DLD1 (cell line): Measurements from ENCODE around the gene GRIK2.

Experiments
- in situ Hi-C: cut with HindIII; loops from 2 replicates; pipeline ENCODE4 v1.10.0; 2017; ENCODE audit warnings: low sequenced_read_pairs

GRIK2 gene

GRCh38 chr6:101537753-101538316 is 144.3 kb downstream of the GRIK2 start:
- in situ Hi-C loops: no loop called here

- in situ Hi-C loops: no loop called here
These were observed 146.2 kb downstream of the GRIK2 start for GRCh38 chr6:101539510-101540245.

DNA sequence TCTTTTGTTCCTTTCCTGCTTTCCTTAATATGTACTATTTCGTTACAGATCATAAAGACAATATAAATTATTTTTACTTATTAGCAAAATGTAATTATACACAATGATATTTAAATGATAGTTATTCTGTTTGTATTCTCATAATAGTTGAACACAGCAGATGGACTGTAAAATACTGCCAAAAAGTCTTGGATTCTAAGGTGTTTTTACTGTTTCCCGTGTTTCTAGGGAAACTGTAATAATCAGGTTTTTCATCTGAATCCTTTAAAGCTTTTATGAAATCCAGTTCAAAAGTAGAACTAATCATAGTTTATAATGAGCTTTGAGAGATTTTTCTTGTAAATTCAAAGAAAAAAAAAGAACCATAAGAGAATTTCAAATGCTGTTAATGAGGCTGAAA is 148.4 kb downstream of the GRIK2 start:
- in situ Hi-C loops: no loop called here

DNA sequence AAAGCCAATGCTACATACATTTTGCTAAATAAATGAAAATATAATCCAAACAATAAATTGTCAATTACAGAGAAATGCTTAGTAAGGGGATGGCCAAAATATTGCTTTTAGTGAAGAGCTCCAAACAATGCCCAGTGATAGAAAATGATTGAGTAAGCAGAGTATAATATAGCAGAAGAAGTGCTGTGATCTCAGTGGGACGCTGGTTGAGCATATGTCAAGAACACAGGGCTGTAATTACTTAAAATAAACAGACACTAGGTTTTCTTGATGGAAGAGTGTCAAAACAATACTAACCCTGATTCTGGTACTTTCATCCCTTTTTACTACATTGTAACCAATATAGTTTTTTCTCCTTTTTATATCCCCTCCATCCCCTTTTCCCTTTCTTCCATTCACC is 150.3 kb downstream of the GRIK2 start:
- in situ Hi-C loops: no loop called here

- in situ Hi-C loops: no loop called here
These were observed 150.8 kb downstream of the GRIK2 start for GRCh38 chr6:101544286-101544685.

DNA sequence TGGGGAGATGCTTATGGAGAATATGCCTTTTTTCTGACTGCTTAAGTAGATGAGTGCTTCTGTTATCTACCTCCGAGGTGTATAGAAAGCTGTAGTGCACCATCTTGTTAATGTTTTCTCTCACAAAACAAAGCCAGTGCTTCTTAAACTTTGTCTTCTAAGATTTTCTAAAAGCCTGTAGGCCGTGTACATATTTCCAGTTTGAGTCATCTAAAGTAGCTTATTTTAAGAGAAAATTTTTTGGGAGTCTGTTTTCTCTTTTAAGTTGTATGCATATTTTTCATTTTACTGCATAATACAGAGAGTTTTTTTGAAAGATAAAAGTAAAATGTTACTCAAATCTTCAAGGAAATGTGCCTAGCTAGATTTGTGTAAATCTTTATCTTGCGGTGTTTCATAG is 151.7 kb downstream of the GRIK2 start:
- in situ Hi-C loops: no loop called here

DNA sequence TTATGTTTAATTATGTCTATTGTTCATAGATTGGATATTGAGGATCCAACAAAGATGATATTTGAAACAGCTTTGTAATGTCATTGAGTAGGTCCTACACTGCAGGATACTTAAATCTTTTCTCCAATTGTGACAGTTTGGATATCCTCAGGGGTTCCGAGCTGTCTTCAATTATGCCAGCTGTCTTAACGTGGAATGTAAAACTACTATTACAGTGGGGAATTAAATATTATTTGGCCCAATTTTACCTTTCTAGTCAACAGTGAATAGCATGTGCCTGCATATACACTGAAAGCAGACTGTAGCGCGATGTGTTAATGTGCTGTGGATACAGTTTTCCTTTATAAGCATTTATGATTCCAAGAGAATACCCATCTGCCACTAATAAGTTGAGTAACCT is 156.9 kb downstream of the GRIK2 start:
- in situ Hi-C loops: no loop called here

DNA sequence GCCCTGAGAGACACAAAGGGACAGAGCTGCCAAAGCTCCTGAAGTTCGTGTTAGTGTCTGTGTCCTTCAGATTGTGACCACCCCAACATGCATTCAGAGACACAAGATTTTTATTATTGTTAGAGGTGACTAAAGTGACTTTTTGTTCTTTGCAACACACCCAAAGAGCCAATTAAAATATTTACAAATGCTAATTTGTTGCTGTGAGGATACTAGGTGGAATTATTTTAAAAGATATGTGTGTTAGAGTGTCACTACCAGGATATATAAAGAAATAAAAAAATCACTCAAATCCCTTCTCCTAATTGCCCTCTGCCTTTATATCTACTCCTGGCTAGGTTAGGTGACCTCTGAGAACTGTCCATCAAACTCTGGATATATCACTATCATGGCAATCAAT is 160.7 kb downstream of the GRIK2 start:
- in situ Hi-C loops: no loop called here

GRCh38 chr6:101558712-101559111 is 165.2 kb downstream of the GRIK2 start:
- in situ Hi-C loops: no loop called here

- in situ Hi-C loops: no loop called here
These were observed 179.1 kb downstream of the GRIK2 start for GRCh38 chr6:101572627-101573026.

DNA sequence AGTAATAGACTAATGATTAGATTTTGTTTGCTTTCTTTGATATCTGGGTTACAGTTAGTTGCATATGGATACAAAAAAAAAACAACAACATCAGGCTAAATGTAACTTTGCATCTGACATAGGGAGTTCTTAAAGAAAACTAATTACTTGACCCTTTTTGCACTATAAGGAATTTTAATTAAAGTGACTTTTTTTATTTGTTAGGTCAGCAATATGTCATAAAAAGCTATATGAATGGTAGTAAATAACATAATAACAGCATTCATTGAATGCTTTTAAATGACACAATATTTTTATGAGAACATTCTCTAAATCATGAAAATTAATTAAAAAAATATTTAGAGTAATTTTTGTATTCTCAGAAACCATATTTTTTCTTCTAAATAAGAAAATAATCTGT is 183.6 kb downstream of the GRIK2 start:
- in situ Hi-C loops: no loop called here

DNA sequence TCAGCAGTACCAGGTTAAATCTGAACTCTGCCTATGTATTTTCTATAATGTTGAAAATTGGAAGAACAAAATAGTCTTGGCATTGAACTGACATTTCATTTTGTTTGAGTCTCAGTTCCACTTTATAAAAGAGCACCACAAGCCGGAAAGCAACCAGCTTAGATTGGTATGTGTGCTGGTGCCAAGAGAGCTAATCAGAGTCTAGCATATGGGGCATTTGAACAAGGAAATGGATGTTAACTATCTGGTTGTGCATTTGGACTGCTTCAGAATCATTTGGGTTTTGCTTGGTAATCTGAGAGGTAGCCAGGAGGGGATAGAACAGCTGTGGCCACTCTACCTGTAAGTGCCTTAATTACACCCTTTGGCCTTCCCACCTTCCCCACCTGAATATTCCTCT is 184.8 kb downstream of the GRIK2 start:
- in situ Hi-C loops: no loop called here

- in situ Hi-C loops: no loop called here
These were observed 189.3 kb downstream of the GRIK2 start for GRCh38 chr6:101582792-101583191.

DNA sequence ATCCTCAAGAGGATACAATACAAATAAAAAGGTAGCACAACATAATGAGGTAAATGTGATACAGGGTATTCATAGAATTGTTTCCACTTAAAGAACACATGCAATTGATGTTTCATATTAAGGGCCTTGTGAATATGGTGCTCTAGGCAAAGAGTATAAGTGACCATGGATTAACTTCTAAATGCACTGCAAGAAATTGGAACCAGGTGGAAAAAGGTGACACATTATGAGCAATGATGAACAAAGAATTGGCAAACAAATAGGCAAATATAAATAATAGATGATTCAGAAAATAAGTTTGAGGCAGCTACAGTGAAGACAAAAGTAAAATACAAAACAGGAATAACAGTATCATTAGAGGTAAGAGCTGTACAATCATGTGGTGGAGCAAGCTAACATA is 192.0 kb downstream of the GRIK2 start:
- in situ Hi-C loops: no loop called here

- in situ Hi-C loops: no loop called here
These were observed 194.8 kb downstream of the GRIK2 start for GRCh38 chr6:101588343-101588742.

DNA sequence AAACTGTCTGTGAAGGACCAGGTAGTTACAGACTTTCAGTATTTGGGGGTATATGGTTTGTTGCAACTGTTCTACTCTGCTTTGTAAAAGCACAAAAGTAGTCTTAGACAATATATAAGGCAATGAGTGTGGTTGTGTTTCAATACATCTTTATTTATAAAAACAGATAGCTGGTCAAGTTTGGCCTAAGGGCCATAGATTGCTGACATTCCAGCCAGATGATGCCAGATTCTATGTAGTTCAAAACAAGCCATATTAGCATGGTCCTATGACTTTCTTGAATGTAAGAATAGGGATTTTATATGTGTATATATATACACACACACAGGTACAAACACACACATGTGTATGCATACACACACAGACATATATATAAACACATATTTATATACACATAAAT is 201.8 kb downstream of the GRIK2 start:
- in situ Hi-C loops: no loop called here

DNA sequence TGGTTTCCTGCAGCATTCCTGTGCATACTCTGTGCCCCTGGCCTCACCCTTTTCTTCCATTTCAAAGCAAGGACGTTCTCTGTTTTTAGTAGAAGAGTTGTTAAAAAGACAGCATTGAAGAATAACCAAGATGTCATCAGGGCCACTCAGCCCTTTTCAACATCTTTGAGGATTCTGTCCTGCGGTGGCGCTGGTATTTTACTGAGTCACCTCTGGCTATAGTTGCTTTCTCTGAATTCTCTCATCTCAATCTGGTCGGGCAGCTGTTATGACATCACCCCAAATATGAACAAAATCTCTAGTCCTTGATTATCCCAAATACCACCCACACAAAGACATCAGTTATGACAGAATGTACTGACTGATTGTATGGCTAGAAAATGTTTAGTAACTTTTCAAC is 204.2 kb downstream of the GRIK2 start:
- in situ Hi-C loops: no loop called here

DNA sequence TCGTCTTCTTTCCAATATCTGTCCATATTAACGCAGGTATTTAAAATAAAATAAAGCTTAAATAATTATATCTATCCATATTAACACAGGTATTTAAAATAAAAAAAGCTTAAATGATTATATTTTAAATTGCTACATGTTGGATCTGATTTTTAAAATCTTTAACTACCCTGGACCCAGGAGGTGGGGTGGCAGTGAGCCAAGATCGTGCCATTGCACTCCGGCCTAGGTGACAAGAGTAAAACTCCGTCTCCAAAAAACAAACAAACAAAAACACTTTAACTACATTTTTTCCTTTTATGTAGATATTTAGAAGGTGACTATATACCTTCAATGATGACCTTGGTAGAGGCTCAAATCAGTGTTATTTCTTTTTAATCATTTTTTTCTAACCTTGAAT is 211.9 kb downstream of the GRIK2 start:
- in situ Hi-C loops: no loop called here

DNA sequence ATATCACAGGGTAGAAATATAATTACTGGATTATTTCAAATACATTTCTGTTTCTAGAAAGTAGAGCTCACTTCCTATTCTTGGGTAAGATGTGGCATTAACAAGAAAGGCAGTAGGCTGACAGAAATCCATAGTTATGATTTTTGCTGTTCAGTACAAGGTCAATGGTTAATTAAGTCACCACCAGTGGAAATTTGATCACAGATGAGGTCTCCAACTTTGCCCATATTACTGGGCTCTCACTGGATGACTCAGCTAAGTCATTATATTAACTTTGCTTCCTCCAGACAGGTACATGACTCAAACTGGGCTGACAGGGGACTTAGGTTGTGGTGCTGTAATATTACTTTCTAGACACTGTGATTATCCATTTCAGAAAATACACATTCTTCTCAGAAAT is 212.4 kb downstream of the GRIK2 start:
- in situ Hi-C loops: no loop called here

- in situ Hi-C loops: no loop called here
These were observed 213.7 kb downstream of the GRIK2 start for GRCh38 chr6:101607111-101607690.

GRCh38 chr6:101608703-101609102 is 215.2 kb downstream of the GRIK2 start:
- in situ Hi-C loops: no loop called here

GRCh38 chr6:101613556-101613955 is 220.0 kb downstream of the GRIK2 start:
- in situ Hi-C loops: no loop called here

GRCh38 chr6:101614774-101615173 is 221.3 kb downstream of the GRIK2 start:
- in situ Hi-C loops: no loop called here
